Lower lobe of right lung (tissue), 2 donors: ENCODE measurements around the gene CMTR1. TPM values are rescaled to one million over a fixed set of nuclear protein-coding genes. Genes with fewer than 3 reads are reported as not detected.
"Not testable (repeated sequence)": the region's sequence is repeated elsewhere in the genome, so short reads cannot be mapped to it uniquely, and the experiment has no call there.

Experiments used
- ATAC-seq, 2 donors: fragments of 200-7000 bp; cut with Tn5 transposase; one replicate each; pipeline ENCODE4 v1.9.1; 2020 to 2022; ENCODE audit warnings: mild to moderate bottlenecking in 2 of 2, moderate library complexity in 2 of 2
- DNase-seq: peaks from one replicate; pipeline ENCODE4 v3.0.0-alpha.2; 2020
- H3K27ac ChIP-seq: fragments of 200-600 bp; one replicate; pipeline ENCODE4 v1.8.0; 2022
- H3K27me3 ChIP-seq: fragments of 200-600 bp; one replicate; pipeline ENCODE4 v1.8.0; 2022; ENCODE audit warnings: low read depth
- H3K36me3 ChIP-seq: fragments of 200-600 bp; one replicate; pipeline ENCODE4 v1.8.0; 2022; ENCODE audit warnings: mild to moderate bottlenecking
- H3K4me1 ChIP-seq: fragments of 200-600 bp; one replicate; pipeline ENCODE4 v1.8.0; 2022
- H3K4me3 ChIP-seq: fragments of 200-600 bp; one replicate; pipeline ENCODE4 v1.8.0; 2022; ENCODE audit warnings: mild to moderate bottlenecking
- H3K9me3 ChIP-seq: fragments of 200-600 bp; one replicate; pipeline ENCODE4 v1.8.0; 2022
- CTCF ChIP-seq: fragments of 200-600 bp; IDR thresholded peaks from one replicate; pipeline ENCODE4 v1.8.0; 2022; ENCODE audit warnings: antibody characterized with exemption, mild to moderate bottlenecking
- intact Hi-C: fragments of 100-400 bp; cut with DNase I; formaldehyde crosslinking; loops from one replicate; pipeline ENCODE4 v1.11.0; 2022
- total RNA-seq: library from RNA; stranded (reverse); fragmentation: NEBNext Ultra II Directional; extraction: Animal tissue kit (Norgen Biotek cat#: 25700); gene quantifications from one replicate; pipeline ENCODE4 v1.2.1, GENCODE V29; 2021
- donor health status: DM: no; HTN: yes; CAD: no; lungs with severe emphysema.

Gene CMTR1
- total RNA-seq, 1 donor from 2014 or later: 42.9 TPM

- intact Hi-C loops: no loop called here
- TF ChIP-seq CTCF: no peak
- peak; percentile 96 for DNase-seq
- Histone ChIP-seq H3K4me1 (peaks cover 15% of the 10 kb centered on the region), H3K36me3 (no peaks in the 10 kb centered on the region), H3K4me3 (peak within 1 kb of the TSS; percentile 69), H3K27me3 (no peaks in the 10 kb centered on the region), H3K27ac (peak within 1 kb of the TSS; percentile 54), H3K9me3 (no peaks in the 10 kb centered on the region)
- peak; percentile 98 to 99 for ATAC-seq
Observed at GRCh38 chr6:37499433-37500293, 66.6 kb downstream of the CMTR1 start, which contains the start of gene CCDC167. CCDC167 (minus strand) TSS chr6:37499893; CDS start chr6:37499863, 30 bp downstream.

GRCh38 chr6:37500294-37500608 lies 67.2 kb downstream of the CMTR1 start:
- TF ChIP-seq CTCF: no peak
- DNase-seq: no peak
- intact Hi-C loops: no loop called here
- Histone ChIP-seq H3K27ac (no peak overlapping the region), H3K4me3 (peak overlapping the region; percentile 69), H3K9me3 (no peaks in the 10 kb centered on the region), H3K27me3 (no peaks in the 10 kb centered on the region), H3K4me1 (peaks cover 15% of the 10 kb centered on the region), H3K36me3 (no peaks in the 10 kb centered on the region)
- no peak for ATAC-seq

GRCh38 chr6:37500904-37501303 lies 67.9 kb downstream of the CMTR1 start:
- intact Hi-C loops, ATAC-seq: not testable (repeated sequence)

GRCh38 chr6:37501632-37502491 lies 68.8 kb downstream of the CMTR1 start:
- H3K27ac ChIP-seq: peak overlapping the region; percentile 69
- H3K4me1 ChIP-seq: peaks cover 15% of the 10 kb centered on the region
- H3K9me3 ChIP-seq: no peaks in the 10 kb centered on the region
- no peak for TF ChIP-seq CTCF
- no peak overlapping the region for H3K4me3 ChIP-seq
- ATAC-seq (no peak), DNase-seq (no peak)
- intact Hi-C loops: no loop called here
- no peaks in the 10 kb centered on the region for H3K36me3 ChIP-seq
- H3K27me3 ChIP-seq: no peaks in the 10 kb centered on the region

More at GRCh38 chr6:37500904-37501303, 67.9 kb downstream of the CMTR1 start:
- H3K36me3 ChIP-seq, H3K27me3 ChIP-seq, H3K27ac ChIP-seq, H3K9me3 ChIP-seq, H3K4me3 ChIP-seq, DNase-seq: not testable (repeated sequence)
- peaks cover 15% of the 10 kb centered on the region for H3K4me1 ChIP-seq

GRCh38 chr6:37502703-37503291 lies 69.8 kb downstream of the CMTR1 start:
- DNase-seq (peak; percentile 16), ATAC-seq (no peak)
- no peak for TF ChIP-seq CTCF
- Histone ChIP-seq H3K4me1 (peaks cover 15% of the 10 kb centered on the region), H3K36me3 (no peaks in the 10 kb centered on the region), H3K27me3 (no peaks in the 10 kb centered on the region), H3K4me3 (no peak overlapping the region), H3K9me3 (no peaks in the 10 kb centered on the region), H3K27ac (peak overlapping the region; percentile 69)
- intact Hi-C loops: no loop called here
